ENCODE measurements around the gene ENO1.
"Not testable (repeated sequence)": the region's sequence is repeated elsewhere in the genome, so short reads cannot be mapped to it uniquely, and the experiment has no call there.

Gene ENO1

GRCh38 chr1:8905582-8906191 lies 27.2 kb upstream of the ENO1 start:
- Mint-ChIP-seq H3K9me3 (peaks cover 3% of the 10 kb centered on the region), H3K4me1 (peaks cover 38% of the 10 kb centered on the region)
- CTCF ChIA-PET: no interaction called here

GRCh38 chr1:8903908-8904650 lies 25.6 kb upstream of the ENO1 start:
- peaks cover 4% of the 10 kb centered on the region for H3K27me3 Mint-ChIP-seq
- CTCF ChIA-PET: interaction anchor here (0.6 to 1.1 kb wide), 3 partner anchors 42 to 101 kb away, joined by 3 read pairs; no protein-coding TSS in a partner anchor
- peak overlapping the region; percentile 42 for H3K27ac Mint-ChIP-seq
- DNase-seq: no peak
- peaks cover 50% of the 10 kb centered on the region for H3K4me1 Mint-ChIP-seq
- H3K4me3 Mint-ChIP-seq: no peak overlapping the region
- H3K9me3 Mint-ChIP-seq: peaks cover 3% of the 10 kb centered on the region
- peaks cover 39% of the 10 kb centered on the region for H3K36me3 Mint-ChIP-seq

More at GRCh38 chr1:8905582-8906191, 27.2 kb upstream of the ENO1 start:
- H3K27ac Mint-ChIP-seq: peak overlapping the region; percentile 67
- no peak overlapping the region for H3K4me3 Mint-ChIP-seq
- peaks cover 7% of the 10 kb centered on the region for H3K27me3 Mint-ChIP-seq
- DNase-seq: no peak
- H3K36me3 Mint-ChIP-seq: peaks cover 31% of the 10 kb centered on the region

GRCh38 chr1:8903410-8903809 lies 24.9 kb upstream of the ENO1 start:
- CTCF ChIA-PET: interaction anchor here (0.6 to 1.5 kb wide), 2 partner anchors 44 to 45 kb away, joined by 3 to 4 read pairs; no protein-coding TSS in a partner anchor
- H3K4me3 Mint-ChIP-seq: no peak overlapping the region
- peaks cover 57% of the 10 kb centered on the region for H3K4me1 Mint-ChIP-seq
- peaks cover 2% of the 10 kb centered on the region for H3K27me3 Mint-ChIP-seq
- peak overlapping the region; percentile 1 for H3K27ac Mint-ChIP-seq
- peaks cover 44% of the 10 kb centered on the region for H3K36me3 Mint-ChIP-seq
- H3K9me3 Mint-ChIP-seq: peaks cover 5% of the 10 kb centered on the region
- DNase-seq: no peak

GRCh38 chr1:8902765-8903164 lies 24.3 kb upstream of the ENO1 start:
- H3K27ac Mint-ChIP-seq: peak overlapping the region; percentile 42
- DNase-seq: no peak
- H3K4me1 Mint-ChIP-seq: peaks cover 59% of the 10 kb centered on the region
- peaks cover 7% of the 10 kb centered on the region for H3K9me3 Mint-ChIP-seq
- CTCF ChIA-PET: interaction anchor here (0.7 to 1.5 kb wide), 2 partner anchors 44 to 85 kb away, joined by 4 read pairs; no protein-coding TSS in a partner anchor
- H3K4me3 Mint-ChIP-seq: no peak overlapping the region
- no peaks in the 10 kb centered on the region for H3K27me3 Mint-ChIP-seq
- H3K36me3 Mint-ChIP-seq: peaks cover 40% of the 10 kb centered on the region

- not testable (repeated sequence) for H3K4me3 Mint-ChIP-seq, H3K9me3 Mint-ChIP-seq, H3K27me3 Mint-ChIP-seq, DNase-seq
- peaks cover 55% of the 10 kb centered on the region for H3K4me1 Mint-ChIP-seq
- peaks cover 32% of the 10 kb centered on the region for H3K36me3 Mint-ChIP-seq
- peak overlapping the region; percentile 98 for H3K27ac Mint-ChIP-seq
- CTCF ChIA-PET: interaction anchor here (1.6 kb wide), 1 partner anchor 40 kb away, joined by 3 read pairs; no protein-coding TSS in a partner anchor
Measured at GRCh38 chr1:8900684-8901083, 22.2 kb upstream of the ENO1 start.

- Mint-ChIP-seq H3K27ac (peak overlapping the region; percentile 98), H3K4me3 (no peak overlapping the region), H3K36me3 (peaks cover 31% of the 10 kb centered on the region), H3K4me1 (peaks cover 50% of the 10 kb centered on the region), H3K9me3 (peaks cover 8% of the 10 kb centered on the region), H3K27me3 (no peaks in the 10 kb centered on the region)
- no peak for DNase-seq
- CTCF ChIA-PET: interaction anchor here (1.1 to 1.2 kb wide), 2 partner anchors 19 to 106 kb away, joined by 6 to 7 read pairs; no protein-coding TSS in a partner anchor
Measured at GRCh38 chr1:8899046-8899445, 20.6 kb upstream of the ENO1 start.

GRCh38 chr1:8898418-8898817 lies 19.9 kb upstream of the ENO1 start:
- H3K4me3 Mint-ChIP-seq, H3K27me3 Mint-ChIP-seq, DNase-seq, H3K9me3 Mint-ChIP-seq: not testable (repeated sequence)
- Mint-ChIP-seq H3K27ac (peak overlapping the region; percentile 98), H3K4me1 (peaks cover 46% of the 10 kb centered on the region), H3K36me3 (peaks cover 27% of the 10 kb centered on the region)
- CTCF ChIA-PET: interaction anchor here (1.1 kb wide), 1 partner anchor 106 kb away, joined by 7 read pairs; no protein-coding TSS in a partner anchor

- H3K27me3 Mint-ChIP-seq, H3K4me3 Mint-ChIP-seq, H3K9me3 Mint-ChIP-seq, H3K27ac Mint-ChIP-seq, DNase-seq: not testable (repeated sequence)
- H3K4me1 Mint-ChIP-seq: peaks cover 41% of the 10 kb centered on the region
- peaks cover 23% of the 10 kb centered on the region for H3K36me3 Mint-ChIP-seq
- CTCF ChIA-PET: interaction anchor here (1.4 kb wide), 1 partner anchor 17 kb away, joined by 4 read pairs; no protein-coding TSS in a partner anchor
Measured at GRCh38 chr1:8897505-8897904, 19.0 kb upstream of the ENO1 start.

GRCh38 chr1:8896775-8897174 lies 18.3 kb upstream of the ENO1 start:
- DNase-seq, H3K9me3 Mint-ChIP-seq, H3K27ac Mint-ChIP-seq, H3K4me3 Mint-ChIP-seq, H3K27me3 Mint-ChIP-seq: not testable (repeated sequence)
- CTCF ChIA-PET: interaction anchor here (1.4 kb wide), 1 partner anchor 17 kb away, joined by 4 read pairs; no protein-coding TSS in a partner anchor
- H3K4me1 Mint-ChIP-seq: peaks cover 40% of the 10 kb centered on the region
- H3K36me3 Mint-ChIP-seq: peaks cover 23% of the 10 kb centered on the region

GRCh38 chr1:8892026-8892425 lies 13.5 kb upstream of the ENO1 start:
- H3K4me3 Mint-ChIP-seq: no peak overlapping the region
- no peaks in the 10 kb centered on the region for H3K27me3 Mint-ChIP-seq
- H3K4me1 Mint-ChIP-seq: peaks cover 8% of the 10 kb centered on the region
- H3K36me3 Mint-ChIP-seq: peaks cover 3% of the 10 kb centered on the region
- CTCF ChIA-PET: interaction anchor here (0.7 to 1.2 kb wide), 2 partner anchors 12 to 26 kb away, joined by 3 to 4 read pairs; no protein-coding TSS in a partner anchor
- DNase-seq: no peak
- H3K9me3 Mint-ChIP-seq: no peaks in the 10 kb centered on the region
- H3K27ac Mint-ChIP-seq: no peak overlapping the region

GRCh38 chr1:8891401-8891800 lies 12.9 kb upstream of the ENO1 start:
- H3K27ac Mint-ChIP-seq: no peak overlapping the region
- H3K36me3 Mint-ChIP-seq: peaks cover 3% of the 10 kb centered on the region
- CTCF ChIA-PET: no interaction called here
- H3K4me1 Mint-ChIP-seq: peaks cover 8% of the 10 kb centered on the region
- DNase-seq: no peak
- no peak overlapping the region for H3K4me3 Mint-ChIP-seq
- H3K9me3 Mint-ChIP-seq: no peaks in the 10 kb centered on the region
- H3K27me3 Mint-ChIP-seq: no peaks in the 10 kb centered on the region

GRCh38 chr1:8889925-8890785 lies 11.7 kb upstream of the ENO1 start:
- H3K27me3 Mint-ChIP-seq: no peaks in the 10 kb centered on the region
- peaks cover 3% of the 10 kb centered on the region for H3K36me3 Mint-ChIP-seq
- no peak overlapping the region for H3K27ac Mint-ChIP-seq
- CTCF ChIA-PET: no interaction called here
- H3K4me3 Mint-ChIP-seq: no peak overlapping the region
- DNase-seq: no peak
- H3K9me3 Mint-ChIP-seq: no peaks in the 10 kb centered on the region
- peaks cover 8% of the 10 kb centered on the region for H3K4me1 Mint-ChIP-seq

GRCh38 chr1:8889103-8889846 lies 10.8 kb upstream of the ENO1 start:
- DNase-seq: no peak
- CTCF ChIA-PET: no interaction called here
- Mint-ChIP-seq H3K27me3 (no peaks in the 10 kb centered on the region), H3K36me3 (peaks cover 2% of the 10 kb centered on the region), H3K9me3 (no peaks in the 10 kb centered on the region), H3K27ac (no peak overlapping the region), H3K4me1 (peaks cover 8% of the 10 kb centered on the region), H3K4me3 (no peak overlapping the region)
